Tibial nerve (tissue), 4 donors: ENCODE results near the gene ZMYND12.

Experiments
- EP300 ChIP-seq, 2 donors: sonication (generic); formaldehyde crosslinking; IDR thresholded peaks; one replicate each; pipeline ENCODE4 v1.6.1; 2017; ENCODE audit warnings: antibody characterized with exemption in 2 of 2, mild to moderate bottlenecking in 1 of 2
- POLR2A ChIP-seq, 2 donors: fragments of 450-650 bp; IDR thresholded peaks; one replicate each; pipeline ENCODE4 v1.6.1; 2017; ENCODE audit warnings: antibody characterized with exemption in 2 of 2, mild to moderate bottlenecking in 2 of 2, moderate library complexity in 2 of 2
- TF ChIP-seq, protein P1 (sequence below), 5 experiments: fragments of 200-600 bp in 3 of 5; fragments of 450-650 bp in 2 of 5; sonication (generic) in 3 of 5; IDR thresholded peaks; one replicate each; pipeline ENCODE4 v1.5.1; 2016 to 2019; ENCODE audit warnings: antibody characterized with exemption in 5 of 5, mild to moderate bottlenecking in 3 of 5, moderate library complexity in 2 of 5

DNA sequence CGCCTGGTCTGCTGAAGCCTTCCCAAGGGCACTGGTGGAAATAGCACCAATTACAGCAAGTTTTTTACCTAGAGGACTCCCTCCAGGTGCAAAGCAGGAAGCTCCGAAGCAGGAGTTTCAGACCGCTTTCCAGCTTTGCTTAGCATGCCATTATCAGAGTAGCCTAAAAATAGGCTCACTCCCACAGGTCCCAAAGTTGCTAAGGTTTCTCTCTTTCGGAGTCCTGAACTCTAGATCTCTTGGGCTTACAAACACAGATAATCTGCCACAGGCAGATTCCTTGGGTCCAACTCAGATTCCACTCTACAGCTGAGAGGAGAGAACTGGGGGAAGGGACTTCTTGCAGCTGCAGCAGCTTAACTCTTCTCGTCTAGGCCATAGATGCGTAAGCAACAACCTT is 22.5 kb downstream of the ZMYND12 start:
- no peak for TF ChIP-seq POLR2A (IDR thresholded peaks at IDR 0.05)
- TF ChIP-seq EP300 (IDR thresholded peaks at IDR 0.05) = no peak
- TF ChIP-seq, protein P1, sequence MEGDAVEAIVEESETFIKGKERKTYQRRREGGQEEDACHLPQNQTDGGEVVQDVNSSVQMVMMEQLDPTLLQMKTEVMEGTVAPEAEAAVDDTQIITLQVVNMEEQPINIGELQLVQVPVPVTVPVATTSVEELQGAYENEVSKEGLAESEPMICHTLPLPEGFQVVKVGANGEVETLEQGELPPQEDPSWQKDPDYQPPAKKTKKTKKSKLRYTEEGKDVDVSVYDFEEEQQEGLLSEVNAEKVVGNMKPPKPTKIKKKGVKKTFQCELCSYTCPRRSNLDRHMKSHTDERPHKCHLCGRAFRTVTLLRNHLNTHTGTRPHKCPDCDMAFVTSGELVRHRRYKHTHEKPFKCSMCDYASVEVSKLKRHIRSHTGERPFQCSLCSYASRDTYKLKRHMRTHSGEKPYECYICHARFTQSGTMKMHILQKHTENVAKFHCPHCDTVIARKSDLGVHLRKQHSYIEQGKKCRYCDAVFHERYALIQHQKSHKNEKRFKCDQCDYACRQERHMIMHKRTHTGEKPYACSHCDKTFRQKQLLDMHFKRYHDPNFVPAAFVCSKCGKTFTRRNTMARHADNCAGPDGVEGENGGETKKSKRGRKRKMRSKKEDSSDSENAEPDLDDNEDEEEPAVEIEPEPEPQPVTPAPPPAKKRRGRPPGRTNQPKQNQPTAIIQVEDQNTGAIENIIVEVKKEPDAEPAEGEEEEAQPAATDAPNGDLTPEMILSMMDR (IDR thresholded peaks at IDR 0.05) = no peak
